Measurements from ENCODE around the gene FYCO1. TPM values are rescaled to one million over a fixed set of nuclear protein-coding genes. Genes with fewer than 3 reads are reported as not detected.

FYCO1 gene
- total and polyA plus RNA-seq, 10 of the 15 experiments (the other 5 are each of a cell fraction or from before 2014, with no cell fraction given) = 1.5 to 8.4 (median 6.5) TPM

DNA sequence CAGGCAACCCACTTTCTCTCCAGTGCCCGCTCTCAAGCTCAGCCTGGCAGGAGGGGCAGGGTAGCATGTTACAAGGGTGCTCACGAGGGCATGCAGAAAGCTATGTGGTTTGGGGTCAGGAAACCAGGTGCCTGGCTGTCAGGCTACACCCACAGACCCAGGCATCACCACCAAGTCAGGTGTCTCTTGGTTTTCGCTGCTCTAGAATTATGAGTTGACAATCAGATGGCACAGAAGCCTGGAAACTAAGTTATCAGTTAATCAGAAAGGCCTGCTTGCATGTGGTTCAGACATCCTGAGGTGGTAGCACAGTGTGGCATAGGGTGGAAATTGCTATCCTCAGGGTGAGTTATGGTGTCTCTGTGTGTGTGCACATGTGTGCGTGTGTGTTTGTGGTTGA is 125.5 kb downstream of the FYCO1 start (continued):
- TF ChIP-seq, protein P1, sequence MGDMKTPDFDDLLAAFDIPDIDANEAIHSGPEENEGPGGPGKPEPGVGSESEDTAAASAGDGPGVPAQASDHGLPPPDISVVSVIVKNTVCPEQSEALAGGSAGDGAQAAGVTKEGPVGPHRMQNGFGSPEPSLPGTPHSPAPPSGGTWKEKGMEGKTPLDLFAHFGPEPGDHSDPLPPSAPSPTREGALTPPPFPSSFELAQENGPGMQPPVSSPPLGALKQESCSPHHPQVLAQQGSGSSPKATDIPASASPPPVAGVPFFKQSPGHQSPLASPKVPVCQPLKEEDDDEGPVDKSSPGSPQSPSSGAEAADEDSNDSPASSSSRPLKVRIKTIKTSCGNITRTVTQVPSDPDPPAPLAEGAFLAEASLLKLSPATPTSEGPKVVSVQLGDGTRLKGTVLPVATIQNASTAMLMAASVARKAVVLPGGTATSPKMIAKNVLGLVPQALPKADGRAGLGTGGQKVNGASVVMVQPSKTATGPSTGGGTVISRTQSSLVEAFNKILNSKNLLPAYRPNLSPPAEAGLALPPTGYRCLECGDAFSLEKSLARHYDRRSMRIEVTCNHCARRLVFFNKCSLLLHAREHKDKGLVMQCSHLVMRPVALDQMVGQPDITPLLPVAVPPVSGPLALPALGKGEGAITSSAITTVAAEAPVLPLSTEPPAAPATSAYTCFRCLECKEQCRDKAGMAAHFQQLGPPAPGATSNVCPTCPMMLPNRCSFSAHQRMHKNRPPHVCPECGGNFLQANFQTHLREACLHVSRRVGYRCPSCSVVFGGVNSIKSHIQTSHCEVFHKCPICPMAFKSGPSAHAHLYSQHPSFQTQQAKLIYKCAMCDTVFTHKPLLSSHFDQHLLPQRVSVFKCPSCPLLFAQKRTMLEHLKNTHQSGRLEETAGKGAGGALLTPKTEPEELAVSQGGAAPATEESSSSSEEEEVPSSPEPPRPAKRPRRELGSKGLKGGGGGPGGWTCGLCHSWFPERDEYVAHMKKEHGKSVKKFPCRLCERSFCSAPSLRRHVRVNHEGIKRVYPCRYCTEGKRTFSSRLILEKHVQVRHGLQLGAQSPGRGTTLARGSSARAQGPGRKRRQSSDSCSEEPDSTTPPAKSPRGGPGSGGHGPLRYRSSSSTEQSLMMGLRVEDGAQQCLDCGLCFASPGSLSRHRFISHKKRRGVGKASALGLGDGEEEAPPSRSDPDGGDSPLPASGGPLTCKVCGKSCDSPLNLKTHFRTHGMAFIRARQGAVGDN (IDR thresholded peaks at IDR 0.05) = 0 out of 2 replicates have a peak, but pooled peaks have one; percentile 50
- TF ChIP-seq ZZZ3 (IDR thresholded peaks at IDR 0.05; ENCODE audit: control insufficient read depth, insufficient read length, low read depth) (no peak), SREBF1 (IDR thresholded peaks at IDR 0.05; ENCODE audit: low read length) (no peak), IKZF1 (conservative IDR thresholded peaks at IDR 0.05) (peak; percentile 27; the same call in 1 of the 2 replicates), ETV6 (conservative IDR thresholded peaks at IDR 0.05 in 1 of 2, IDR thresholded peaks at IDR 0.05 in 1 of 2; ENCODE audit: borderline replicate concordance in 1 of 2, low read depth in 1 of 2) (no peak), MXI1 (IDR thresholded peaks at IDR 0.05; ENCODE audit: low read depth, low read length) (no peak), HSF1 (IDR thresholded peaks at IDR 0.05; ENCODE audit: low read depth, low read length) (no peak), CBX3 (IDR thresholded peaks at IDR 0.05; ENCODE audit: borderline replicate concordance, low read depth) (no peak), PAX5 (IDR thresholded peaks at IDR 0.05; ENCODE audit: borderline replicate concordance, low read depth, low read length) (no peak), PRDM15 (CRISPR knock-in tag; IDR thresholded peaks at IDR 0.05) (no peak), KLF5 (IDR thresholded peaks at IDR 0.05; ENCODE audit: partially characterized antibody) (no peak), RUNX3 (IDR thresholded peaks at IDR 0.05; ENCODE audit: low read length) (peak; percentile 85), RCOR1 (conservative IDR thresholded peaks at IDR 0.05; ENCODE audit: low read depth, low read length) (no peak), BCLAF1 (IDR thresholded peaks at IDR 0.05) (no peak), CEBPB (IDR thresholded peaks at IDR 0.05; ENCODE audit: borderline replicate concordance in 1 of 2, low read depth in 2 of 2, low read length in 2 of 2) (no peak)
- TF ChIP-seq, protein P2, sequence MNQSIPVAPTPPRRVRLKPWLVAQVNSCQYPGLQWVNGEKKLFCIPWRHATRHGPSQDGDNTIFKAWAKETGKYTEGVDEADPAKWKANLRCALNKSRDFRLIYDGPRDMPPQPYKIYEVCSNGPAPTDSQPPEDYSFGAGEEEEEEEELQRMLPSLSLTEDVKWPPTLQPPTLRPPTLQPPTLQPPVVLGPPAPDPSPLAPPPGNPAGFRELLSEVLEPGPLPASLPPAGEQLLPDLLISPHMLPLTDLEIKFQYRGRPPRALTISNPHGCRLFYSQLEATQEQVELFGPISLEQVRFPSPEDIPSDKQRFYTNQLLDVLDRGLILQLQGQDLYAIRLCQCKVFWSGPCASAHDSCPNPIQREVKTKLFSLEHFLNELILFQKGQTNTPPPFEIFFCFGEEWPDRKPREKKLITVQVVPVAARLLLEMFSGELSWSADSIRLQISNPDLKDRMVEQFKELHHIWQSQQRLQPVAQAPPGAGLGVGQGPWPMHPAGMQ (IDR thresholded peaks at IDR 0.05; ENCODE audit: borderline replicate concordance) = no peak

Data from GM12878 (cell line).